Thymus (tissue), 11 donors: ENCODE measurements around the gene CELF2. TPM values are rescaled to one million over a fixed set of nuclear protein-coding genes. Genes with fewer than 3 reads are reported as not detected.

Experiments
- DNase-seq, 9 donors: peaks; one replicate each; pipeline ENCODE4 v3.0.0-alpha.2; 2013; ENCODE audit warnings: low spot score in 9 of 9, low read depth in 6 of 9, missing footprints in 1 of 9
- H3K27ac ChIP-seq, 2 donors: one replicate each; pipeline ENCODE4 v1.5.1; 2013; ENCODE audit warnings: control low read depth in 1 of 2, low read depth in 1 of 2, low read length in 1 of 2, mild to moderate bottlenecking in 1 of 2, moderate library complexity in 1 of 2
- H3K27me3 ChIP-seq, 2 donors: one replicate each; pipeline ENCODE4 v1.5.1; 2013; ENCODE audit warnings: low read length in 1 of 2; ENCODE audit not compliant: control insufficient read depth in 2 of 2, insufficient read depth in 1 of 2
- H3K36me3 ChIP-seq, 2 donors: one replicate each; pipeline ENCODE4 v1.5.1; 2013; ENCODE audit warnings: low read length in 1 of 2, mild to moderate bottlenecking in 1 of 2, moderate library complexity in 1 of 2; ENCODE audit not compliant: control insufficient read depth in 2 of 2, insufficient read depth in 2 of 2
- H3K4me1 ChIP-seq, 2 donors: one replicate each; pipeline ENCODE4 v1.5.1; 2013; ENCODE audit warnings: low read length in 2 of 2; ENCODE audit not compliant: control insufficient read depth in 2 of 2, insufficient read depth in 2 of 2
- H3K4me3 ChIP-seq, 2 donors: one replicate each; pipeline ENCODE4 v1.5.1; 2013; ENCODE audit warnings: low read length in 2 of 2, control low read depth in 1 of 2, mild to moderate bottlenecking in 1 of 2
- H3K9me3 ChIP-seq, 2 donors: one replicate each; pipeline ENCODE4 v1.5.1; 2013; ENCODE audit warnings: low read length in 1 of 2, mild to moderate bottlenecking in 1 of 2; ENCODE audit not compliant: control insufficient read depth in 2 of 2, insufficient read depth in 1 of 2
- WGBS: extraction: QIAGEN DNeasy Blood & Tissue Kit; methylation state at CpG from one replicate; pipeline ENCODE4 v1.1.7; 2013; 5-methylcytosine and 5-hydroxymethylcytosine counted together
- polyA plus RNA-seq: library from polyadenylated mRNA; stranded (reverse); fragments of 200-250 nt; gene quantifications from one replicate; pipeline ENCODE4 v1.2.3, GENCODE V29; 2013
- total RNA-seq: library from RNA; stranded (reverse); fragments of 120-200 nt; gene quantifications from one replicate; pipeline ENCODE4 v1.2.4, GENCODE V29; 2013
- donor health status: healthy.

CELF2 gene
- total and polyA plus RNA-seq, 2 donors = 42.4 to 48.1 TPM

GRCh38 chr10:11104772-11105675 lies 87.4 kb downstream of the CELF2 start:
- H3K9me3 ChIP-seq = no peaks in the 10 kb centered on the region
- no peak overlapping the region for H3K27ac ChIP-seq
- no peak overlapping the region for H3K4me3 ChIP-seq
- peaks cover 0 to 8% of the 10 kb centered on the region in 2 donors for H3K4me1 ChIP-seq
- no peaks in the 10 kb centered on the region for H3K36me3 ChIP-seq
- no peak for DNase-seq
- 96% methylated on average over 9 of the region's 9 CpGs for WGBS
- H3K27me3 ChIP-seq = no peaks in the 10 kb centered on the region

- DNase-seq = no peak
- no peaks in the 10 kb centered on the region for H3K36me3 ChIP-seq
- no peaks in the 10 kb centered on the region for H3K9me3 ChIP-seq
- no peaks in the 10 kb centered on the region for H3K27me3 ChIP-seq
- no peak overlapping the region for H3K27ac ChIP-seq
- H3K4me1 ChIP-seq = peaks cover 0 to 8% of the 10 kb centered on the region in 2 donors
- H3K4me3 ChIP-seq = no peak overlapping the region
- WGBS = 97% methylated on average over 2 of the region's 2 CpGs
These were observed 88.0 kb downstream of the CELF2 start for GRCh38 chr10:11105676-11106004.

- Histone ChIP-seq H3K27me3 (no peaks in the 10 kb centered on the region), H3K36me3 (no peaks in the 10 kb centered on the region), H3K27ac (no peak overlapping the region), H3K9me3 (no peaks in the 10 kb centered on the region), H3K4me3 (no peak overlapping the region), H3K4me1 (peaks cover 0 to 8% of the 10 kb centered on the region in 2 donors)
- no peak for DNase-seq
- WGBS = 98% methylated on average over 7 of the region's 7 CpGs
These were observed 89.1 kb downstream of the CELF2 start for GRCh38 chr10:11106621-11107374.

- H3K4me3 ChIP-seq = no peak overlapping the region
- H3K36me3 ChIP-seq = no peaks in the 10 kb centered on the region
- no peaks in the 10 kb centered on the region for H3K9me3 ChIP-seq
- H3K4me1 ChIP-seq = peaks cover 0 to 8% of the 10 kb centered on the region in 2 donors
- H3K27me3 ChIP-seq = no peaks in the 10 kb centered on the region
- no peak overlapping the region for H3K27ac ChIP-seq
- DNase-seq = no peak
These were observed 90.3 kb downstream of the CELF2 start for GRCh38 chr10:11107948-11108347.

- Histone ChIP-seq H3K9me3 (no peaks in the 10 kb centered on the region), H3K4me3 (no peak overlapping the region), H3K27me3 (no peaks in the 10 kb centered on the region), H3K27ac (no peak overlapping the region), H3K4me1 (peaks cover 0 to 9% of the 10 kb centered on the region in 2 donors), H3K36me3 (no peaks in the 10 kb centered on the region)
- WGBS = 98% methylated on average over 5 of the region's 5 CpGs
- no peak for DNase-seq
These were observed 90.7 kb downstream of the CELF2 start for GRCh38 chr10:11108356-11108755.

GRCh38 chr10:11109590-11109989 lies 91.9 kb downstream of the CELF2 start:
- DNase-seq = no peak
- H3K9me3 ChIP-seq = no peaks in the 10 kb centered on the region
- whole genome bisulfite sequencing = 97% methylated on average over 6 of the region's 6 CpGs

GRCh38 chr10:11110539-11110938 lies 92.9 kb downstream of the CELF2 start:
- WGBS = 95% methylated on average over 6 of the region's 6 CpGs
- H3K9me3 ChIP-seq = no peaks in the 10 kb centered on the region
- H3K27ac ChIP-seq = no peak overlapping the region
- H3K27me3 ChIP-seq = no peaks in the 10 kb centered on the region
- no peak for DNase-seq
- H3K4me3 ChIP-seq = no peak overlapping the region
- H3K36me3 ChIP-seq = no peaks in the 10 kb centered on the region
- peaks cover 3 to 5% of the 10 kb centered on the region in 2 donors for H3K4me1 ChIP-seq

More at GRCh38 chr10:11109590-11109989, 91.9 kb downstream of the CELF2 start:
- H3K27me3 ChIP-seq = no peaks in the 10 kb centered on the region
- H3K27ac ChIP-seq = no peak overlapping the region
- no peak overlapping the region for H3K4me3 ChIP-seq
- peaks cover 3 to 10% of the 10 kb centered on the region in 2 donors for H3K4me1 ChIP-seq
- H3K36me3 ChIP-seq = no peaks in the 10 kb centered on the region

GRCh38 chr10:11111490-11111889 lies 93.8 kb downstream of the CELF2 start:
- DNase-seq = no peak
- WGBS = 98% methylated on average over 8 of the region's 8 CpGs
- Histone ChIP-seq H3K27ac (no peak overlapping the region), H3K9me3 (no peaks in the 10 kb centered on the region), H3K27me3 (no peaks in the 10 kb centered on the region), H3K36me3 (no peaks in the 10 kb centered on the region), H3K4me1 (peaks cover 3 to 5% of the 10 kb centered on the region in 2 donors), H3K4me3 (no peak overlapping the region)

- no peaks in the 10 kb centered on the region for H3K27me3 ChIP-seq
- no peaks in the 10 kb centered on the region for H3K9me3 ChIP-seq
- no peak for DNase-seq
- no peaks in the 10 kb centered on the region for H3K36me3 ChIP-seq
- no peak overlapping the region for H3K27ac ChIP-seq
- peaks cover 3 to 5% of the 10 kb centered on the region in 2 donors for H3K4me1 ChIP-seq
- H3K4me3 ChIP-seq = no peak overlapping the region
- 96% methylated on average over 11 of the region's 11 CpGs for WGBS
These were observed 95.0 kb downstream of the CELF2 start for GRCh38 chr10:11112718-11113117.
